ENCODE data around the gene COMMD6. TPM values are rescaled to one million over a fixed set of nuclear protein-coding genes. Genes with fewer than 3 reads are reported as not detected.

COMMD6 gene
- polyA plus RNA-seq, 3 donors, result 180 to 401 (median 330) TPM

GRCh38 chr13:75492389-75492788, 45.3 kb downstream of the COMMD6 start:
- Histone ChIP-seq H3K9ac (ENCODE audit: insufficient read depth, low read length, poor library complexity, severe bottlenecking) (no peak overlapping the region), H3K4me2 (replicated peaks; ENCODE audit: extremely low read depth, low read length, poor library complexity, severe bottlenecking) (no peak overlapping the region), H3K79me2 (ENCODE audit: insufficient read depth, low read length) (no peaks in the 10 kb centered on the region), H3K36me3 (replicated peaks in 1 of 2; ENCODE audit: control insufficient read depth in 1 of 2, insufficient read depth in 2 of 2, low read length in 2 of 2) (no peaks in the 10 kb centered on the region), H3K4me1 (ENCODE audit: control insufficient read depth in 1 of 2, insufficient read depth in 2 of 2, low read length in 2 of 2) (peaks cover 8 to 17% of the 10 kb centered on the region in 2 donors), H3K4me3 (replicated peaks in 1 of 3; ENCODE audit: low read depth in 2 of 3, low read length in 3 of 3) (no peak overlapping the region), H3K9me3 (replicated peaks in 1 of 2; ENCODE audit: control insufficient read depth in 1 of 2, insufficient read depth in 1 of 2, low read length in 2 of 2) (no peaks in the 10 kb centered on the region), H2AFZ (ENCODE audit: insufficient read depth, low read depth, low read length, poor library complexity, severe bottlenecking) (no peak overlapping the region), H3K27ac (ENCODE audit: low read depth in 1 of 2, low read length in 2 of 2) (no peak overlapping the region), H3K27me3 (ENCODE audit: control insufficient read depth in 2 of 2, insufficient read depth in 2 of 2, low read length in 2 of 2) (no peaks in the 10 kb centered on the region), H4K20me1 (ENCODE audit: insufficient read depth, low read length) (no peaks in the 10 kb centered on the region)
- Mint-ChIP-seq H3K4me1 (peaks cover 12% of the 10 kb centered on the region), H3K36me3 (no peaks in the 10 kb centered on the region), H3K9me3 (peaks cover 0 to 8% (median 4%) of the 10 kb centered on the region in 7 donors), H3K4me3 (no peak overlapping the region), H3K27ac (no peak overlapping the region), H3K27me3 (ENCODE audit: low read depth in 3 of 3) (peaks cover 2 to 8% (median 5%) of the 10 kb centered on the region in 3 donors)
- WGBS (ENCODE audit: insufficient coverage), result 93% methylated on average over 4 of the region's 5 CpGs
- DNase-seq, result peak in 1 of 3 donors; percentile 37
- TF ChIP-seq CTCF (IDR thresholded peaks at IDR 0.05), result no peak
- intact Hi-C loops (cut with micrococcal nuclease), result no loop called here

- no peaks in the 10 kb centered on the region for H3K36me3 ChIP-seq (replicated peaks in 1 of 2; ENCODE audit: control insufficient read depth in 1 of 2, insufficient read depth in 2 of 2, low read length in 2 of 2)
- Mint-ChIP-seq H3K9me3 (peaks cover 0 to 8% (median 4%) of the 10 kb centered on the region in 7 donors), H3K36me3 (no peaks in the 10 kb centered on the region), H3K4me1 (peaks cover 19% of the 10 kb centered on the region), H3K27ac (no peak overlapping the region), H3K27me3 (ENCODE audit: low read depth in 3 of 3) (peaks cover 2 to 9% (median 5%) of the 10 kb centered on the region in 3 donors), H3K4me3 (no peak overlapping the region)
- no peak for DNase-seq
- H4K20me1 ChIP-seq (ENCODE audit: insufficient read depth, low read length), result no peaks in the 10 kb centered on the region
- H2AFZ ChIP-seq (ENCODE audit: insufficient read depth, low read depth, low read length, poor library complexity, severe bottlenecking), result no peak overlapping the region
- H3K4me2 ChIP-seq (replicated peaks; ENCODE audit: extremely low read depth, low read length, poor library complexity, severe bottlenecking), result no peak overlapping the region
- H3K9ac ChIP-seq (ENCODE audit: insufficient read depth, low read length, poor library complexity, severe bottlenecking), result no peak overlapping the region
- H3K27me3 ChIP-seq (ENCODE audit: control insufficient read depth in 2 of 2, insufficient read depth in 2 of 2, low read length in 2 of 2), result no peaks in the 10 kb centered on the region
- H3K4me1 ChIP-seq (ENCODE audit: control insufficient read depth in 1 of 2, insufficient read depth in 2 of 2, low read length in 2 of 2), result peaks cover 14 to 24% of the 10 kb centered on the region in 2 donors
- H3K27ac ChIP-seq (ENCODE audit: low read depth in 1 of 2, low read length in 2 of 2), result no peak overlapping the region
- H3K9me3 ChIP-seq (replicated peaks in 1 of 2; ENCODE audit: control insufficient read depth in 1 of 2, insufficient read depth in 1 of 2, low read length in 2 of 2), result no peaks in the 10 kb centered on the region
- H3K4me3 ChIP-seq (replicated peaks in 1 of 3; ENCODE audit: low read depth in 2 of 3, low read length in 3 of 3), result no peak overlapping the region
- TF ChIP-seq CTCF (IDR thresholded peaks at IDR 0.05), result no peak
- H3K79me2 ChIP-seq (ENCODE audit: insufficient read depth, low read length), result no peaks in the 10 kb centered on the region
- WGBS (ENCODE audit: insufficient coverage), result no CpG with 5 or more reads among the region's 2 CpGs
- intact Hi-C loops (cut with micrococcal nuclease), result no loop called here
Measured at GRCh38 chr13:75491376-75491775, 46.3 kb downstream of the COMMD6 start.

Measured in CD14-positive monocyte (primary cell).